ENCODE results near the gene TRAPPC4. TPM values are rescaled to one million over a fixed set of nuclear protein-coding genes. Genes with fewer than 3 reads are reported as not detected.

Gene TRAPPC4
- total and polyA plus RNA-seq, 2 of the 8 experiments (the other 6 are each of a cell fraction or from before 2014, with no cell fraction given): 94.3 to 223 TPM

GRCh38 chr11:119057000-119057769 is 38.6 kb downstream of the TRAPPC4 start, which contains the start of gene HYOU1 (continued):
- no peak for TF ChIP-seq CEBPB (IDR thresholded peaks at IDR 0.05; ENCODE audit: low read depth, low read length)
- no peak for TF ChIP-seq SP2 (IDR thresholded peaks at IDR 0.05; ENCODE audit: low read length)
- TF ChIP-seq CTBP2 (IDR thresholded peaks at IDR 0.05; ENCODE audit: borderline replicate concordance, insufficient read depth, insufficient read length, low read length): no peak
- TF ChIP-seq CREB1 (IDR thresholded peaks at IDR 0.05): peak; percentile 74
- no peak for TF ChIP-seq EZH2 (IDR thresholded peaks at IDR 0.05; ENCODE audit: low read depth, low read length, severe bottlenecking)
- TF ChIP-seq RXRA (IDR thresholded peaks at IDR 0.05; ENCODE audit: insufficient read depth, low read depth, low read length): no peak
- TF ChIP-seq E2F6 (IDR thresholded peaks at IDR 0.05): no peak
- TF ChIP-seq FOSL1 (IDR thresholded peaks at IDR 0.05; ENCODE audit: insufficient read depth, low read depth, low read length): no peak
- peak; percentile 92 for TF ChIP-seq PHF8 (conservative IDR thresholded peaks at IDR 0.05; ENCODE audit: low read depth, low read length)
- no peak for TF ChIP-seq JUN (IDR thresholded peaks at IDR 0.05; ENCODE audit: low read depth, low read length)
- no peak; the same call in 1 of the 2 replicates for TF ChIP-seq CHD2 (IDR thresholded peaks at IDR 0.05; ENCODE audit: low read length)
- TF ChIP-seq POLR2A (IDR thresholded peaks at IDR 0.05; ENCODE audit: control extremely low read depth in 1 of 2, low read depth in 2 of 2, low read length in 2 of 2): peak; percentile 42 to 66; a peak in 2 of 3 replicates
- no peak for TF ChIP-seq NANOG (IDR thresholded peaks at IDR 0.05; ENCODE audit: insufficient read depth, low read depth, low read length, poor library complexity, severe bottlenecking)
- TF ChIP-seq YY1 (IDR thresholded peaks at IDR 0.05; ENCODE audit: low read depth, low read length): peak; percentile 60; the same call in 1 of the 2 replicates
